Mucosa of descending colon (tissue), 3 donors: ENCODE measurements around the gene AKAP13. TPM values are rescaled to one million over a fixed set of nuclear protein-coding genes. Genes with fewer than 3 reads are reported as not detected.
"Not testable (repeated sequence)": the region's sequence is repeated elsewhere in the genome, so short reads cannot be mapped to it uniquely, and the experiment has no call there.

Experiments used
- ATAC-seq: fragments of 200-7000 bp; cut with Tn5 transposase; one replicate; pipeline ENCODE4 v1.9.1; 2020; ENCODE audit warnings: mild to moderate bottlenecking, moderate library complexity
- DNase-seq, 3 donors: peaks; one replicate each; pipeline ENCODE4 v3.0.0-alpha.2; 2020
- H3K36me3 ChIP-seq: fragments of 200-600 bp; one replicate; pipeline ENCODE4 v1.8.0; 2021; ENCODE audit warnings: low read depth, mild to moderate bottlenecking
- H3K4me1 ChIP-seq: fragments of 200-600 bp; one replicate; pipeline ENCODE4 v1.8.0; 2021; ENCODE audit warnings: low read depth, mild to moderate bottlenecking
- H3K4me3 ChIP-seq: fragments of 200-600 bp; one replicate; pipeline ENCODE4 v1.8.0; 2021; ENCODE audit warnings: mild to moderate bottlenecking
- H3K9me3 ChIP-seq: fragments of 200-600 bp; one replicate; pipeline ENCODE4 v1.8.0; 2021; ENCODE audit warnings: mild to moderate bottlenecking
- intact Hi-C, 2 donors: fragments of 100-400 bp; cut with DNase I in 1 of 2; cut with micrococcal nuclease in 1 of 2; formaldehyde crosslinking; loops; one replicate each; pipeline versions ENCODE4 v1.11.0 to v1.11.1; 2022; cut with DNase I, micrococcal nuclease
- total RNA-seq, 3 donors: library from RNA; stranded (reverse); fragmentation: NEBNext Ultra II Directional in 2 of 3; extraction: Animal tissue kit (Norgen Biotek cat#: 25700) in 2 of 3; gene quantifications; one replicate each; pipeline versions ENCODE4 v1.2.1 to v1.2.4, GENCODE V29; 2021 to 2023
- TF ChIP-seq, protein P1 (sequence below): fragments of 200-600 bp; IDR thresholded peaks from one replicate; pipeline ENCODE4 v1.8.0; 2022; ENCODE audit warnings: antibody characterized with exemption, mild to moderate bottlenecking
- donor health status: DM: no; HTN: no; CAD: no; lungs with moderate emphysema.
- donor health status: DM: no; HTN: no; CAD: no.
- donor health status: DM: no; HTN: yes; CAD: no.

Gene AKAP13
- total RNA-seq, 3 donors from 2014 or later, result 141 to 173 (median 150) TPM

- Histone ChIP-seq H3K36me3 (no peaks in the 10 kb centered on the region), H3K4me1 (no peaks in the 10 kb centered on the region), H3K9me3 (no peaks in the 10 kb centered on the region), H3K4me3 (no peak overlapping the region)
- intact Hi-C loops, result no loop called here
- ATAC-seq (peak; percentile 95), DNase-seq (peak in 1 of 3 donors; percentile 89)
- TF ChIP-seq, protein P1, sequence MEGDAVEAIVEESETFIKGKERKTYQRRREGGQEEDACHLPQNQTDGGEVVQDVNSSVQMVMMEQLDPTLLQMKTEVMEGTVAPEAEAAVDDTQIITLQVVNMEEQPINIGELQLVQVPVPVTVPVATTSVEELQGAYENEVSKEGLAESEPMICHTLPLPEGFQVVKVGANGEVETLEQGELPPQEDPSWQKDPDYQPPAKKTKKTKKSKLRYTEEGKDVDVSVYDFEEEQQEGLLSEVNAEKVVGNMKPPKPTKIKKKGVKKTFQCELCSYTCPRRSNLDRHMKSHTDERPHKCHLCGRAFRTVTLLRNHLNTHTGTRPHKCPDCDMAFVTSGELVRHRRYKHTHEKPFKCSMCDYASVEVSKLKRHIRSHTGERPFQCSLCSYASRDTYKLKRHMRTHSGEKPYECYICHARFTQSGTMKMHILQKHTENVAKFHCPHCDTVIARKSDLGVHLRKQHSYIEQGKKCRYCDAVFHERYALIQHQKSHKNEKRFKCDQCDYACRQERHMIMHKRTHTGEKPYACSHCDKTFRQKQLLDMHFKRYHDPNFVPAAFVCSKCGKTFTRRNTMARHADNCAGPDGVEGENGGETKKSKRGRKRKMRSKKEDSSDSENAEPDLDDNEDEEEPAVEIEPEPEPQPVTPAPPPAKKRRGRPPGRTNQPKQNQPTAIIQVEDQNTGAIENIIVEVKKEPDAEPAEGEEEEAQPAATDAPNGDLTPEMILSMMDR, result peak; percentile 52
These were observed 105.7 kb downstream of the AKAP13 start for GRCh38 chr15:85485956-85486567.

GRCh38 chr15:85487796-85488195, 107.4 kb downstream of the AKAP13 start:
- H3K4me1 ChIP-seq, ATAC-seq, H3K36me3 ChIP-seq, H3K4me3 ChIP-seq, H3K9me3 ChIP-seq, DNase-seq, intact Hi-C loops: not testable (repeated sequence)

- no peaks in the 10 kb centered on the region for H3K9me3 ChIP-seq
- no peaks in the 10 kb centered on the region for H3K36me3 ChIP-seq
- intact Hi-C loops, result no loop called here
- no peak overlapping the region for H3K4me3 ChIP-seq
- H3K4me1 ChIP-seq, result peaks cover 7% of the 10 kb centered on the region
- ATAC-seq, result no peak
- TF ChIP-seq, protein P1, result no peak
- no peak for DNase-seq
These were observed 108.6 kb downstream of the AKAP13 start for GRCh38 chr15:85488997-85489396.

DNA sequence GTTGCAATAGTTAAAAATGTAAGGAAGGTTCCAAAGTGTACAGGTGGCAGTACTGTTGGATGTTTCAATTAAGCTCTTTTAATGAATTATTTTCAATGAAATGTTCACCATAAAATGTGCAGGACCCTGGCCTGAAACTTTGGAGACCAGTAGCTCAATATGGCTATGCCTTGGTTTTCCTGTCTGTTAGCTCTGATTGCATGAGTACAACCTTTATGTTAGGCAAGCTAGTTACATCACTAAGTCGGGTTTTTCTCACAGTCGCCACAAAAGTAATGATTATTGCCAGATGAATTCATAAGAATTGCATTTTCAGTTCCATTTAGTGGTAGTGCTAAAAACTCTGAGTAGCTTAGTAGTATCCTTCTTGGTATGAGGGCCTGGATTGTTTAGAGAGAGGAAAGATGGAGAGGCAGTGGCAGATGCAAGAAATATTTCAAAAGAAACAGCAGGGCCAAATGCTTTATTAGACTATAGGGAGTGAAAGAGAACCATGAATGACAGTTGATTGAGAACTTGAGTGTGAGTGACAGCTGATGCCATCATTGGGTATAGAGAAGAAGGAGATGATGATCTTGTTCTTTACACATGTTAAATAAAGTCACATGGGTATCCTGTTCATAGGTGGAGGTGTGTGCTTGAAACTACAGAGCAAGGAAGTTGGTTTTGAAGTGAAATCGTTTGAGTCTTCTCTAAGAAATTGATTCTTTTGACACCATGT, 109.5 kb downstream of the AKAP13 start:
- Histone ChIP-seq H3K4me3 (no peak overlapping the region), H3K36me3 (no peaks in the 10 kb centered on the region), H3K4me1 (peaks cover 16% of the 10 kb centered on the region), H3K9me3 (no peaks in the 10 kb centered on the region)
- no peak for DNase-seq
- no peak for ATAC-seq
- TF ChIP-seq, protein P1, result no peak
- intact Hi-C loops, result no loop called here

- Histone ChIP-seq H3K36me3 (no peaks in the 10 kb centered on the region), H3K4me3 (no peak overlapping the region), H3K4me1 (peaks cover 18% of the 10 kb centered on the region), H3K9me3 (no peaks in the 10 kb centered on the region)
- no peak for ATAC-seq
- no peak for DNase-seq
- intact Hi-C loops, result no loop called here
- TF ChIP-seq, protein P1, result no peak
These were observed 110.5 kb downstream of the AKAP13 start for GRCh38 chr15:85490856-85491255.

DNA sequence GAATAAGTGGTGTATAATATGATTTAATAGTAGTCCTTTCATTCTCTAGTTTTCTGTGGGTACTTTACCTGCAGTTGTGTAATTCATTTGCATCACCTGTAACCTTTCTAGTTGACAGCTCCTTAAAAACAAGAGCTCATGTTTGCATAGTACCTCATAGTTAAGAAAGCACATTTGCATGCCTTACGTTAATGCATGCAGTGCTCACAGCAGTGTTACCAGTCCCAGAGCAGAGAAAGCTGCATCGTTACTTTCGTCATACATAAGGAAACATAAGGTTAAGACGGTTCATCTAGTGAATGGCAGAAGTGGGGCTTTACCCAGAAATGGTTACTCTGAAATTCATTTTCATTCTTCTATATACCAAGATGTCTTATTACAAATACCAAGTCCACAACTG, 111.3 kb downstream of the AKAP13 start:
- TF ChIP-seq, protein P1, result no peak
- intact Hi-C loops, result no loop called here
- no peaks in the 10 kb centered on the region for H3K9me3 ChIP-seq
- DNase-seq (no peak), ATAC-seq (no peak)
- H3K36me3 ChIP-seq, result no peaks in the 10 kb centered on the region
- no peak overlapping the region for H3K4me3 ChIP-seq
- H3K4me1 ChIP-seq, result peaks cover 24% of the 10 kb centered on the region
